GM23338 (cell line): ENCODE data around the gene SERBP1. TPM values are rescaled to one million over a fixed set of nuclear protein-coding genes. Genes with fewer than 3 reads are reported as not detected.

Experiments used
- ATAC-seq: fragments of 200-7000 bp; cut with Tn5 transposase; 3 replicates; pipeline ENCODE4 v1.9.1; 2020
- DNase-seq: peaks from one replicate; pipeline ENCODE4 v3.0.0-alpha.2; 2015; ENCODE audit warnings: low spot score
- H2AFZ ChIP-seq: fragments of 200-600 bp; sonication (generic); 2 replicates; pipeline ENCODE4 v1.8.0; 2016; ENCODE audit warnings: antibody characterized with exemption, mild to moderate bottlenecking, moderate library complexity
- H3F3A ChIP-seq: fragments of 200-600 bp; sonication (generic); replicated peaks from 2 replicates; pipeline ENCODE4 v1.8.0; 2017; ENCODE audit warnings: antibody characterized with exemption, mixed run types, low read depth
- H3K27ac ChIP-seq: fragments of 200-600 bp; sonication (generic); 2 replicates; pipeline ENCODE4 v1.6.1; 2016; ENCODE audit warnings: low read depth
- H3K27me3 ChIP-seq: fragments of 200-600 bp; sonication (generic); 2 replicates; pipeline ENCODE4 v1.8.0; 2016; ENCODE audit warnings: mild to moderate bottlenecking, mixed run types, moderate library complexity; ENCODE audit not compliant: insufficient read depth
- H3K36me3 ChIP-seq: fragments of 200-600 bp; sonication (generic); 2 replicates; pipeline ENCODE4 v1.8.0; 2016; ENCODE audit warnings: mild to moderate bottlenecking; ENCODE audit not compliant: insufficient read depth
- H3K4me1 ChIP-seq: fragments of 200-600 bp; sonication (generic); 2 replicates; pipeline ENCODE4 v1.8.0; 2016; ENCODE audit warnings: mild to moderate bottlenecking, moderate library complexity; ENCODE audit not compliant: insufficient read depth
- H3K4me2 ChIP-seq: fragments of 200-600 bp; sonication (generic); 2 replicates; pipeline ENCODE4 v1.7.1; 2017; ENCODE audit warnings: mixed run types
- H3K4me3 ChIP-seq: fragments of 200-600 bp; sonication (generic); 2 replicates; pipeline ENCODE4 v1.6.1; 2016; ENCODE audit warnings: mixed run types
- H3K79me2 ChIP-seq: fragments of 200-600 bp; sonication (generic); replicated peaks from 2 replicates; pipeline ENCODE4 v1.8.0; 2017; ENCODE audit warnings: mild to moderate bottlenecking; ENCODE audit not compliant: insufficient read depth
- H3K9me2 ChIP-seq: fragments of 200-600 bp; sonication (generic); 2 replicates; pipeline ENCODE4 v1.8.0; 2017; ENCODE audit not compliant: insufficient read depth
- H4K20me1 ChIP-seq: fragments of 200-600 bp; sonication (generic); replicated peaks from 2 replicates; pipeline ENCODE4 v1.8.0; 2017; ENCODE audit warnings: mild to moderate bottlenecking; ENCODE audit not compliant: insufficient read depth
- H3K27ac Mint-ChIP-seq: 2 replicates; pipeline ENCODE4 v1.8.0; 2020; ENCODE audit warnings: inconsistent platforms, mild to moderate bottlenecking, moderate library complexity, mixed read lengths
- H3K27me3 Mint-ChIP-seq: 3 replicates; pipeline ENCODE4 v1.8.0; 2022; ENCODE audit warnings: low read depth, mild to moderate bottlenecking, moderate library complexity, mixed read lengths, inconsistent platforms; ENCODE audit not compliant: insufficient read depth, poor library complexity
- H3K36me3 Mint-ChIP-seq: 3 replicates; pipeline ENCODE4 v1.8.0; 2021; ENCODE audit warnings: low read depth, mild to moderate bottlenecking, inconsistent platforms, moderate library complexity, mixed read lengths
- H3K4me1 Mint-ChIP-seq: 3 replicates; pipeline ENCODE4 v1.8.0; 2020; ENCODE audit warnings: mild to moderate bottlenecking, inconsistent platforms, mixed read lengths
- H3K4me3 Mint-ChIP-seq: 3 replicates; pipeline ENCODE4 v1.8.0; 2021; ENCODE audit warnings: moderate library complexity, mild to moderate bottlenecking, inconsistent platforms, mixed read lengths
- H3K9me3 Mint-ChIP-seq: 3 replicates; pipeline ENCODE4 v1.8.0; 2020; ENCODE audit warnings: moderate library complexity, mild to moderate bottlenecking, inconsistent platforms, mixed read lengths
- CTCF ChIP-seq, 2 experiments: fragments of 200-600 bp in 1 of 2; sonication (generic) in 1 of 2; conservative IDR thresholded peaks; 2 replicates each; pipeline versions ENCODE4 v1.5.1 to v1.6.1; 2016 to 2017; ENCODE audit warnings: antibody characterized with exemption in 2 of 2, low read depth in 2 of 2, mild to moderate bottlenecking in 2 of 2, moderate library complexity in 1 of 2
- EZH2 ChIP-seq: fragments of 200-600 bp; sonication (generic); IDR thresholded peaks from one replicate; pipeline ENCODE4 v1.8.0; 2017; ENCODE audit warnings: antibody characterized with exemption, mild to moderate bottlenecking, low read depth; ENCODE audit not compliant: unreplicated experiment
- JUNB ChIP-seq: IDR thresholded peaks from one replicate; pipeline ENCODE4 v1.6.1; 2016; ENCODE audit warnings: antibody characterized with exemption; ENCODE audit not compliant: unreplicated experiment
- POLR2AphosphoS5 ChIP-seq: IDR thresholded peaks from 2 replicates; pipeline ENCODE4 v1.6.1; 2016; ENCODE audit warnings: antibody characterized with exemption, low read depth
- ZNF462 ChIP-seq: fragments of 250-450 bp; sonication (Bioruptor Pico); IDR thresholded peaks from 2 replicates; pipeline ENCODE4 v1.5.0; 2020; ENCODE audit warnings: mild to moderate bottlenecking, moderate library complexity
- polyA plus RNA-seq: library from polyadenylated mRNA; unstranded; fragments of >200 nt; fragmentation: Nextera tagmentation; extraction: Ambion mirVana; gene quantifications from 2 replicates; pipeline ENCODE4 v1.2.1, GENCODE V29; 2016
- total RNA-seq: library from RNA; depleted of rRNA; stranded (reverse); fragments of >200 nt; shearing (Covaris generic); gene quantifications from 2 replicates; pipeline ENCODE4 v1.2.3, GENCODE V29; 2014

SERBP1 gene
- total and polyA plus RNA-seq, 2 experiments from 2014 or later = 559 to 674 TPM

- ATAC-seq (no peak), DNase-seq (no peak)
- Mint-ChIP-seq H3K27me3 (peaks cover 6% of the 10 kb centered on the region), H3K4me1 (peaks cover 6% of the 10 kb centered on the region; the same call in 2 of the 3 replicates), H3K36me3 (no peaks in the 10 kb centered on the region), H3K4me3 (no peak overlapping the region), H3K27ac (no peak overlapping the region), H3K9me3 (no peaks in the 10 kb centered on the region; the same call in 2 of the 3 replicates)
- H3F3A ChIP-seq = no peaks in the 10 kb centered on the region
- no peak overlapping the region for H3K4me3 ChIP-seq
- H3K9me2 ChIP-seq = no peaks in the 10 kb centered on the region
- no peaks in the 10 kb centered on the region for H3K79me2 ChIP-seq
- H2AFZ ChIP-seq = no peak overlapping the region
- no peaks in the 10 kb centered on the region for H3K36me3 ChIP-seq
- H4K20me1 ChIP-seq = no peaks in the 10 kb centered on the region
- no peak overlapping the region for H3K4me2 ChIP-seq
- no peak overlapping the region for H3K27ac ChIP-seq
- H3K27me3 ChIP-seq = no peaks in the 10 kb centered on the region
- TF ChIP-seq ZNF462 (CRISPR knock-in tag) (no peak), CTCF (conservative IDR thresholded peaks at IDR 0.05; ENCODE audit: low read depth in 2 of 2) (no peak), JUNB (no peak), EZH2 (no peak), POLR2AphosphoS5 (no peak)
- H3K4me1 ChIP-seq = no peaks in the 10 kb centered on the region
Measured at GRCh38 chr1:67476006-67476482, 45.8 kb upstream of the SERBP1 start.
